ENCODE measurements around the gene FSIP1. TPM values are rescaled to one million over a fixed set of nuclear protein-coding genes. Genes with fewer than 3 reads are reported as not detected.

Gene FSIP1
- total and polyA plus RNA-seq, 8 donors: 0.38 to 2.7 (median 0.83) TPM

DNA sequence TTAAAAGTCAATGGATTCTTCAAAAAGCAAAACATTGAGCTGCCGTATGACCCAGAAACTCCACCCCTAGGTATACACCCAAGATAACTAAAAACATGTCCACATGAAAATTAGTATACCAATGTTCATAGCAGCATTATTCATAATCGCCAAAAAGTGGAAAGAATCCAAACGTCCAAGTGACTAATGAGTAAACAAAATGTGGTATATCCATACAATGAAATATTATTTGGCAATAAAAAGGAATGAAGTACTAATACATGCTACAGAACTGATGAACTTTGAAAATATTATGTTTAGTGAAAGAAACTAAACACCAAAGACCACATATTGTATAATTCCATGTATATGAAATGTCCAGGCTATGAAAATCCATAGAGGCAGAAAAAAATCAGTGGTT is 123.9 kb downstream of the FSIP1 start:
- intact Hi-C loops (cut with DNase I): no loop called here
- ATAC-seq: no peak
- Histone ChIP-seq H3K27me3 (no peaks in the 10 kb centered on the region), H3K36me3 (no peaks in the 10 kb centered on the region), H3K4me1 (no peaks in the 10 kb centered on the region), H3K27ac (no peak overlapping the region), H3K4me3 (no peak overlapping the region), H3K9me3 (no peaks in the 10 kb centered on the region)
- TF ChIP-seq, protein P1, sequence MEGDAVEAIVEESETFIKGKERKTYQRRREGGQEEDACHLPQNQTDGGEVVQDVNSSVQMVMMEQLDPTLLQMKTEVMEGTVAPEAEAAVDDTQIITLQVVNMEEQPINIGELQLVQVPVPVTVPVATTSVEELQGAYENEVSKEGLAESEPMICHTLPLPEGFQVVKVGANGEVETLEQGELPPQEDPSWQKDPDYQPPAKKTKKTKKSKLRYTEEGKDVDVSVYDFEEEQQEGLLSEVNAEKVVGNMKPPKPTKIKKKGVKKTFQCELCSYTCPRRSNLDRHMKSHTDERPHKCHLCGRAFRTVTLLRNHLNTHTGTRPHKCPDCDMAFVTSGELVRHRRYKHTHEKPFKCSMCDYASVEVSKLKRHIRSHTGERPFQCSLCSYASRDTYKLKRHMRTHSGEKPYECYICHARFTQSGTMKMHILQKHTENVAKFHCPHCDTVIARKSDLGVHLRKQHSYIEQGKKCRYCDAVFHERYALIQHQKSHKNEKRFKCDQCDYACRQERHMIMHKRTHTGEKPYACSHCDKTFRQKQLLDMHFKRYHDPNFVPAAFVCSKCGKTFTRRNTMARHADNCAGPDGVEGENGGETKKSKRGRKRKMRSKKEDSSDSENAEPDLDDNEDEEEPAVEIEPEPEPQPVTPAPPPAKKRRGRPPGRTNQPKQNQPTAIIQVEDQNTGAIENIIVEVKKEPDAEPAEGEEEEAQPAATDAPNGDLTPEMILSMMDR (IDR thresholded peaks at IDR 0.05): no peak
- DNase-seq: no peak

DNA sequence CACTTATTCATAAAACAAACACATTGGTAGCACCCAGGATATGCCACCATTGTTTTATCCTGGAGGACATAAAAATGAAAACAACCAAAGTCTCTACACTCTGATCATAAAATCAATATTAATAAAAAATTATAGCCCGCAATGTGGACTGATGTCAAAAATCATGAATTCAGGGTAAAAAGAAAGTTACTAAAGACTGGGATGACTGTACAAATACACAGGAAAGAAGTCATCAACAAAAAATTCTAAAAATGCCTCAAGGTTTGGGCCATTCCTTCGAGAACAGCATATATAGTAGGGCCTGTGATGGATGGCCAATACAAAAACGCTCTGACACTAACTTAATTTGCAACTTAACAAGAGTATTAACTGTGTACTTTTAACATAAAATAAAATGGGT is 125.0 kb downstream of the FSIP1 start:
- Histone ChIP-seq H3K4me3 (no peak overlapping the region), H3K4me1 (no peaks in the 10 kb centered on the region), H3K27me3 (no peaks in the 10 kb centered on the region), H3K36me3 (no peaks in the 10 kb centered on the region), H3K27ac (no peak overlapping the region), H3K9me3 (no peaks in the 10 kb centered on the region)
- no peak for ATAC-seq
- TF ChIP-seq, protein P1 (IDR thresholded peaks at IDR 0.05): no peak
- DNase-seq: no peak
- intact Hi-C loops (cut with DNase I): no loop called here

DNA sequence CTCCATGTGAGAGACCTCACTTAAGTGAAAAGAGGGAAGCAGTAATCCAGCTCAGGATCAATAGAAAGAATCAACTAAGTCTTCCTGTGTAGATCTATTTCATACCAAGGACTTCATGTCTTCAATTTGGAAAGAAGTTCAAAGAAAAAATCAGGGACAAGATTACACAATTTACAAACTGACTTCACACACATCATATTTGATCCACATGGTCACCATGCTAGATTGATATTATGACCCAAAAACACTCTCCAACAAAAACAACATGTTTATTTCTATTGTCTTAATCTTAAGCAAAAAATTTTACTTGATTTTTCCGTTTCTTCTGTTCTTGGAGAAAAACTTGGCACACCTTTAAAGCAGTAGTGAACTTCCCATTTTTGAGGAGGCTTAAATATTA is 125.5 kb downstream of the FSIP1 start:
- Histone ChIP-seq H3K27ac (no peak overlapping the region), H3K4me1 (no peaks in the 10 kb centered on the region), H3K9me3 (no peaks in the 10 kb centered on the region), H3K27me3 (no peaks in the 10 kb centered on the region), H3K36me3 (no peaks in the 10 kb centered on the region), H3K4me3 (no peak overlapping the region)
- ATAC-seq: no peak
- TF ChIP-seq, protein P1 (IDR thresholded peaks at IDR 0.05): no peak
- intact Hi-C loops (cut with DNase I): no loop called here
- no peak for DNase-seq

DNA sequence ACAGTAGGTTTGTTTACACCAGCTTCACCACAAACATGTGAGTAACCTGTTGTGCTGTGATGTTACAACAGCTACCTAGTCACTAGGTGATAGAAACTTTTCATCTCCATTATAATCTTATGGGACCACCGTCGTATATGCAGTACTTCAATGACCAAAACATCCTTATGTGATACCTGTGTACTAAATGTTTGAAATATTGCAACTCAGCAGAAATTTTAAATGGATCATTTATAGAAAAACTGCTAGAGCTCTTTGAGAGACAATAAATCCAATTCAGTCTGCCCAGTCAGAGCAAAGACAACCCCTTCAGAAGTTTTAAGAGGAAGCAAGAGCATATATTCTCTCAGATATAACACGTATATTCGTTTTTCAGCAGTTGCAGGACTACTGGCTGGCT is 128.3 kb downstream of the FSIP1 start:
- intact Hi-C loops (cut with DNase I): no loop called here
- ATAC-seq (no peak), DNase-seq (no peak)
- no peaks in the 10 kb centered on the region for H3K9me3 ChIP-seq
- TF ChIP-seq, protein P1 (IDR thresholded peaks at IDR 0.05): no peak
- no peaks in the 10 kb centered on the region for H3K27me3 ChIP-seq
- no peaks in the 10 kb centered on the region for H3K4me1 ChIP-seq
- H3K27ac ChIP-seq: no peak overlapping the region
- H3K36me3 ChIP-seq: no peaks in the 10 kb centered on the region
- H3K4me3 ChIP-seq: no peak overlapping the region

DNA sequence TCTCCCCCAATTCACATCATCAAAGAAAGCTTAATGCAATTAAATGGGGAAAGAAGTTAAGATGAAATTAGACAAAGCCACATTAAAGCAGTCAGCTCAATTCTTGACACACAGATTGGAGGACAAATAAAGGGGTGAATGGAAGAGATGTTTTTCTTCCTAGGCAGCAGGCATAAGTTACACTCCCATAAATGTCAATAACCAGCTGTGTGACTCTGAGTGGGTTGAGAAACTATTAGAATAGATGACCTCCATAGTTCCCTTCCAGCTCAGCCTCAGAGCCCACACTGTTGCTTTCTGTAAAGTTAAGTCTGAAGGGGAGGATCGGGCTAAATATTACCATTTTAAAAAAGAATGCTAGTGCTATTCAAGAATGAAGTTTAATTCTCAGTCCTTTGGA is 130.8 kb downstream of the FSIP1 start:
- intact Hi-C loops (cut with DNase I): no loop called here
- no peak for ATAC-seq
- no peaks in the 10 kb centered on the region for H3K4me1 ChIP-seq
- H3K27ac ChIP-seq: no peak overlapping the region
- H3K36me3 ChIP-seq: no peaks in the 10 kb centered on the region
- H3K27me3 ChIP-seq: no peaks in the 10 kb centered on the region
- no peak overlapping the region for H3K4me3 ChIP-seq
- DNase-seq: no peak
- H3K9me3 ChIP-seq: no peaks in the 10 kb centered on the region
- TF ChIP-seq, protein P1 (IDR thresholded peaks at IDR 0.05): no peak

Data from left lung (tissue), 10 donors.